Activated CD8-positive, alpha-beta T cell treated with anti-CD3 and anti-CD28 coated beads, Interleukin-2, amount 10 ng/mL, durations not matched to agents 7 days and 5 days (primary cell): ENCODE results near the gene CRHR1. TPM values are rescaled to one million over a fixed set of nuclear protein-coding genes. Genes with fewer than 3 reads are reported as not detected.
A peak's percentile ranks its signal among the peaks of the same experiment; 100 is the strongest.

ENCODE experiments used
- ATAC-seq: fragments of 150-1000 bp; cut with Tn5 transposase; one replicate; pipeline ENCODE4 v1.10.0; 2021; ENCODE audit warnings: moderate library complexity
- CTCF ChIA-PET: fragments of 350-600 bp; sonication (Branson Sonifier 250); formaldehyde crosslinking; loops from one replicate; lab custom pipeline; 2021; ENCODE audit warnings: antibody characterized with exemption; lab: Charles Lee
- POLR2A ChIA-PET: fragments of 350-600 bp; sonication (Branson Sonifier 250); formaldehyde crosslinking; loops from one replicate; lab custom pipeline; 2021; ENCODE audit warnings: antibody characterized with exemption; lab: Charles Lee
- DNase-seq: peaks from one replicate; pipeline ENCODE4 v3.0.0-alpha.2; 2020
- H3K27ac Mint-ChIP-seq: one replicate; pipeline ENCODE4 v1.8.0; 2021; ENCODE audit warnings: mild to moderate bottlenecking, mixed read lengths
- H3K27me3 Mint-ChIP-seq: one replicate; pipeline ENCODE4 v1.8.0; 2021; ENCODE audit warnings: low read depth, mixed read lengths
- H3K36me3 Mint-ChIP-seq: one replicate; pipeline ENCODE4 v1.8.0; 2021; ENCODE audit warnings: low read depth, mixed read lengths
- H3K4me1 Mint-ChIP-seq: one replicate; pipeline ENCODE4 v1.8.0; 2021; ENCODE audit warnings: low read depth, mixed read lengths
- H3K4me3 Mint-ChIP-seq: one replicate; pipeline ENCODE4 v1.8.0; 2021; ENCODE audit warnings: mild to moderate bottlenecking, mixed read lengths
- H3K9me3 Mint-ChIP-seq: one replicate; pipeline ENCODE4 v1.8.0; 2022; ENCODE audit warnings: mixed read lengths; ENCODE audit not compliant: insufficient read depth
- total RNA-seq, 2 experiments: library from RNA; stranded (reverse); gene quantifications; one replicate each; pipeline ENCODE4 v1.2.3, GENCODE V29; 2021

Gene CRHR1
- total RNA-seq, 2 experiments from 2014 or later, result not detected

- H3K36me3 Mint-ChIP-seq, result no peaks in the 10 kb centered on the region
- ATAC-seq (no peak), DNase-seq (no peak)
- no peaks in the 10 kb centered on the region for H3K9me3 Mint-ChIP-seq
- H3K27ac Mint-ChIP-seq, result no peak overlapping the region
- CTCF ChIA-PET, result interaction anchor here (1.3 kb wide), 1 partner anchor 12 kb away, joined by 6 read pairs; no protein-coding TSS in a partner anchor
- H3K27me3 Mint-ChIP-seq, result peaks cover 13% of the 10 kb centered on the region
- POLR2A ChIA-PET, result no interaction called here
- H3K4me3 Mint-ChIP-seq, result no peak overlapping the region
- H3K4me1 Mint-ChIP-seq, result peaks cover 5% of the 10 kb centered on the region
Observed at GRCh38 chr17:45863857-45864654, 79.9 kb downstream of the CRHR1 start.

DNA sequence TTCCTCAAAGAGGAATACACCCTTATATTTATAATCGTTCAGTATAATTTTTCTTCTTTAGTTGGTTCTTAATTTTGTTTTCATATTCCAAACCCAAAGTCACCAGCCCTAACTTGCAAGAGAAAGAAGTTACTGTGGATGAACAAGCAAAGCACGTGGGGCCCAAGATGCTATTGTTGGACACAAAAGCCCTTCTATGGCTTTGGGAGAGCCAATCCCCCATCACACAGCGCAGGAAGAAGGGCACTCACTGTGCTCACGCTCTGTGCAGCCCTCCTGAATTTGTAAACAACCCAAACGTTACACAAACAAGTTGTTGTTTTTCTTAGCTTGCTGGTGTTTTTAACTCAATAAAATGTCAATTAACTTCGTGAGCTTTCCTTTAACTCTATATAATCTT is 83.1 kb downstream of the CRHR1 start:
- DNase-seq, result no peak
- H3K9me3 Mint-ChIP-seq, result no peaks in the 10 kb centered on the region
- H3K4me3 Mint-ChIP-seq, result no peak overlapping the region
- no peak for ATAC-seq
- peaks cover 5% of the 10 kb centered on the region for H3K4me1 Mint-ChIP-seq
- H3K27me3 Mint-ChIP-seq, result peaks cover 16% of the 10 kb centered on the region
- no peak overlapping the region for H3K27ac Mint-ChIP-seq
- POLR2A ChIA-PET, result no interaction called here
- no peaks in the 10 kb centered on the region for H3K36me3 Mint-ChIP-seq
- CTCF ChIA-PET, result interaction anchor here (1.2 kb wide), 1 partner anchor 35 kb away, joined by 3 read pairs; no protein-coding TSS in a partner anchor

GRCh38 chr17:45867702-45868101 is 83.6 kb downstream of the CRHR1 start:
- DNase-seq, result no peak
- H3K9me3 Mint-ChIP-seq, result no peaks in the 10 kb centered on the region
- no peak for ATAC-seq
- H3K27me3 Mint-ChIP-seq, result peaks cover 16% of the 10 kb centered on the region
- ChIA-PET POLR2A (no interaction called here), CTCF (interaction anchor here (1.2 kb wide), 1 partner anchor 36 kb away, joined by 3 read pairs; no protein-coding TSS in a partner anchor)
- no peak overlapping the region for H3K4me3 Mint-ChIP-seq
- H3K36me3 Mint-ChIP-seq, result no peaks in the 10 kb centered on the region
- peaks cover 5% of the 10 kb centered on the region for H3K4me1 Mint-ChIP-seq
- no peak overlapping the region for H3K27ac Mint-ChIP-seq

DNA sequence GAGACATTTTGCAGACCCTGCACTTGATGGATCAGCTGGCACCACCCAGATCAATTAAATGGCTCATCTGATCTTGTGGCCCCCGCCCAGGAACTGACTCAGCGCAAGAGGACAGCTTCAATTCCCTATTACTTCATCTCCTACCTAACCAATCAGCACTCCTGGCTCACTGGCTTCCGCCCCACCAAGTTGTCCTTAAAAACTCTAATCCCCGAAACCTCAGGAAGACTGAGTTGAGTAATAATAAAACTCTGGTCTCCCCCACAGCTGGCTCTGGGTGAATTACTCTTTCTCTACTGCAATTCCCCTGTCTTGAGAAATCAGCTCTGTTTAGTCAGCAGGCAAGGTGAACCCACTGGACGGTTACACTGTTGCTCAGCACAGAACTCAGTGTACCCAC is 84.2 kb downstream of the CRHR1 start:
- ChIA-PET CTCF (interaction anchor here (1.2 kb wide), 1 partner anchor 36 kb away, joined by 3 read pairs; no protein-coding TSS in a partner anchor), POLR2A (no interaction called here)
- no peaks in the 10 kb centered on the region for H3K9me3 Mint-ChIP-seq

DNA sequence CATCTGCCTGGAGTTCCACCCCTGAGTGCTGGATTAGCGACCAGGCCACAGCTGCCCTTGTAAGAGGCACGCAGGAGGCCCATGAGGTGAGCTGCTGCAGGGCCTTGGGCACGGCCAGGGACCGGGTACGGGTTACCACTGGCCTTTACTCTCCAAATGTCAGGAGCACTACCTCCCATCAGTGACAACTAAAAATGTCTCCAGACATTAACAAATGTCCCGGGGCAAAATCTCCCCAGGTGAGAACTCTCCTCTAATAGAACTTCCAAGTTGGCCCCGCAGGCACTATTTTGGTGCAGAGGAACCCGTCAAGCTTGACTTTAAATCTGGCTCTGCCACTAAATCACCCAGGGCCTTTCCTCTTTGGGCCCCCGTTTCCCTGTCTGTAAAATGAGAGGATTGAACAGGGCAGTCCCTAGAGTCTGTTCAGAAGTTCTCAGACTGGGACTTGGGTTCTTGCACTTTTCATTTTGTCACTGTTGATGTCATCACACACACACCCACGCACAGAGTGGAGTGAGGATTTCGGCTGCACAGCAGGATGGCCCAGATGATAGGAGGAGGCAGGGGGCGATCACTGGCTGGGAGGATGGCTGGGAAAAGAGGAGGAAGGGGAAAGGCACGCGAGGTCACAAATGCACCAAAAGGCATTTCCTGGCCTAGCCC is 85.7 kb downstream of the CRHR1 start:
- Mint-ChIP-seq H3K9me3 (no peaks in the 10 kb centered on the region), H3K36me3 (no peaks in the 10 kb centered on the region), H3K27me3 (peaks cover 14% of the 10 kb centered on the region), H3K4me1 (peaks cover 5% of the 10 kb centered on the region), H3K27ac (no peak overlapping the region), H3K4me3 (no peak overlapping the region)
- DNase-seq (no peak), ATAC-seq (no peak)
- POLR2A ChIA-PET, result interaction anchor here (0.7 kb wide), 1 partner anchor 9 kb away, joined by 3 read pairs; no protein-coding TSS in a partner anchor
- CTCF ChIA-PET, result no interaction called here

More for the DNA sequence above, 84.2 kb downstream of the CRHR1 start:
- Mint-ChIP-seq H3K27ac (no peak overlapping the region), H3K27me3 (peaks cover 16% of the 10 kb centered on the region), H3K4me1 (peaks cover 5% of the 10 kb centered on the region), H3K4me3 (no peak overlapping the region), H3K36me3 (no peaks in the 10 kb centered on the region)
- no peak for ATAC-seq
- no peak for DNase-seq

GRCh38 chr17:45870342-45870974 is 86.3 kb downstream of the CRHR1 start:
- Mint-ChIP-seq H3K4me1 (peaks cover 5% of the 10 kb centered on the region), H3K27ac (no peak overlapping the region), H3K9me3 (no peaks in the 10 kb centered on the region), H3K27me3 (peaks cover 13% of the 10 kb centered on the region), H3K36me3 (no peaks in the 10 kb centered on the region), H3K4me3 (no peak overlapping the region)
- ChIA-PET CTCF (interaction anchor here (0.9 kb wide), 1 partner anchor 23 kb away, joined by 3 read pairs; no protein-coding TSS in a partner anchor), POLR2A (no interaction called here)
- DNase-seq (no peak), ATAC-seq (no peak)

DNA sequence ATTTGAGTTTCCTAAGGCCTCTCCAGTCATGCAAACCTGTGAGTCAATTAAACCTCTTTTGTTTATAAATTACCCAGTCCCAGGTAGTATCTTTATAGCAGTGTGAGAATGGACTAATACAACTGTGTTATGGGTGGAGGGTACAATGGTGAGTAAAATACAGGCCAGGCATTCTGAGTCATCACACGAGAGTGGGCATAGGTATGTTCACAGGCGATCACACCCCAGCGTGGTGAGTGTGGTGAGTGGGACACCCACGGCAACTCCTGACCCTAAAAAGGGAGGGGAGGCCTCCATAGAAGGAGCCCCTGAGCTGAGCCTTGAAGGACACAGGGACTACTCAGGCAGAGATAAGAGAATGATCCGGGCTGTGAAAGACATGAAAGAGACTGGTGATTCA is 87.6 kb downstream of the CRHR1 start:
- H3K27me3 Mint-ChIP-seq, result peaks cover 15% of the 10 kb centered on the region
- H3K27ac Mint-ChIP-seq, result no peak overlapping the region
- no peak overlapping the region for H3K4me3 Mint-ChIP-seq
- DNase-seq, result no peak
- H3K4me1 Mint-ChIP-seq, result peaks cover 5% of the 10 kb centered on the region
- no peak for ATAC-seq
- H3K9me3 Mint-ChIP-seq, result no peaks in the 10 kb centered on the region
- H3K36me3 Mint-ChIP-seq, result no peaks in the 10 kb centered on the region
- ChIA-PET CTCF (interaction anchor here (1.0 to 1.1 kb wide), 2 partner anchors 20 to 22 kb away, joined by 3 read pairs; no protein-coding TSS in a partner anchor), POLR2A (interaction anchor here (0.6 kb wide), 1 partner anchor 31 kb away, joined by 3 read pairs; no protein-coding TSS in a partner anchor)

DNA sequence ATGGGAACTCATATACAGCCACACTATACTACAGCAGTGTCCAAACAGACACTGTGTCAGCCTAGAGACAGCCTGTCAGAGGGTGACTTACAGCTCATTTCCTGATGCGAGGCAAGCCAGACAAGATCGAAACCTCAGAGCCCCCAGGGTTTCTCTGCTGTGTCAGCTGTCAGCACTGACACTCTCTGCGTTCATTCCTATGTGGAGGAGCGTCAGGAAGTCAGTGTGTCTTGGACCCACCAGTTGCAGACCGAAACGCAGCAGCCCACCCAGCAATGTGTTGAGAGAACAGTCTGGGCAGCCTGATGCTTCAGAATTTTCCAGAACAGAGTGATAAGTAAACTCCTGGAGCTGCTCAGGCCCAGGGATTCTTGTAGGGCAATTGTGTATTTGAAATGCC is 89.6 kb downstream of the CRHR1 start:
- peak; percentile 43 for DNase-seq
- H3K4me1 Mint-ChIP-seq, result peaks cover 5% of the 10 kb centered on the region
- peak; percentile 86 for ATAC-seq
- peaks cover 19% of the 10 kb centered on the region for H3K27me3 Mint-ChIP-seq
- H3K27ac Mint-ChIP-seq, result no peak overlapping the region
- ChIA-PET POLR2A (no interaction called here), CTCF (interaction anchor here (1.4 to 2.0 kb wide), 2 partner anchors 22 to 234 kb away, joined by 5 read pairs; no protein-coding TSS in a partner anchor)
- no peaks in the 10 kb centered on the region for H3K9me3 Mint-ChIP-seq
- H3K36me3 Mint-ChIP-seq, result no peaks in the 10 kb centered on the region
- H3K4me3 Mint-ChIP-seq, result peak overlapping the region; percentile 29

GRCh38 chr17:45874151-45874550 is 90.0 kb downstream of the CRHR1 start:
- Mint-ChIP-seq H3K4me1 (peaks cover 5% of the 10 kb centered on the region), H3K27ac (no peak overlapping the region), H3K36me3 (no peaks in the 10 kb centered on the region), H3K9me3 (no peaks in the 10 kb centered on the region), H3K4me3 (no peak overlapping the region), H3K27me3 (peaks cover 19% of the 10 kb centered on the region)
- CTCF ChIA-PET, result interaction anchor here (1.4 to 2.0 kb wide), 2 partner anchors 22 to 234 kb away, joined by 5 read pairs; no protein-coding TSS in a partner anchor
- POLR2A ChIA-PET, result no interaction called here
- DNase-seq (no peak), ATAC-seq (no peak)

GRCh38 chr17:45876539-45876938 is 92.4 kb downstream of the CRHR1 start:
- POLR2A ChIA-PET, result no interaction called here
- peaks cover 21% of the 10 kb centered on the region for H3K27me3 Mint-ChIP-seq
- H3K4me3 Mint-ChIP-seq, result no peak overlapping the region
- CTCF ChIA-PET, result interaction anchor here (1.4 kb wide), 1 partner anchor 44 kb away, joined by 5 read pairs; no protein-coding TSS in a partner anchor
- peaks cover 5% of the 10 kb centered on the region for H3K4me1 Mint-ChIP-seq
- ATAC-seq (no peak), DNase-seq (no peak)
- no peak overlapping the region for H3K27ac Mint-ChIP-seq
- H3K36me3 Mint-ChIP-seq, result no peaks in the 10 kb centered on the region
- no peaks in the 10 kb centered on the region for H3K9me3 Mint-ChIP-seq

- no peak overlapping the region for H3K27ac Mint-ChIP-seq
- ATAC-seq (no peak), DNase-seq (no peak)
- H3K4me3 Mint-ChIP-seq, result no peak overlapping the region
- H3K36me3 Mint-ChIP-seq, result no peaks in the 10 kb centered on the region
- ChIA-PET POLR2A (no interaction called here), CTCF (interaction anchor here (1.0 to 1.2 kb wide), 2 partner anchors 16 to 25 kb away, joined by 3 read pairs; no protein-coding TSS in a partner anchor)
- H3K4me1 Mint-ChIP-seq, result peaks cover 7% of the 10 kb centered on the region
- H3K27me3 Mint-ChIP-seq, result peaks cover 20% of the 10 kb centered on the region
- no peaks in the 10 kb centered on the region for H3K9me3 Mint-ChIP-seq
Observed at GRCh38 chr17:45877467-45877866, 93.3 kb downstream of the CRHR1 start.
